ENCODE results near the gene CNPY2.
"Not testable (repeated sequence)": the region's sequence is repeated elsewhere in the genome, so short reads cannot be mapped to it uniquely, and the experiment has no call there.

CNPY2 gene

DNA sequence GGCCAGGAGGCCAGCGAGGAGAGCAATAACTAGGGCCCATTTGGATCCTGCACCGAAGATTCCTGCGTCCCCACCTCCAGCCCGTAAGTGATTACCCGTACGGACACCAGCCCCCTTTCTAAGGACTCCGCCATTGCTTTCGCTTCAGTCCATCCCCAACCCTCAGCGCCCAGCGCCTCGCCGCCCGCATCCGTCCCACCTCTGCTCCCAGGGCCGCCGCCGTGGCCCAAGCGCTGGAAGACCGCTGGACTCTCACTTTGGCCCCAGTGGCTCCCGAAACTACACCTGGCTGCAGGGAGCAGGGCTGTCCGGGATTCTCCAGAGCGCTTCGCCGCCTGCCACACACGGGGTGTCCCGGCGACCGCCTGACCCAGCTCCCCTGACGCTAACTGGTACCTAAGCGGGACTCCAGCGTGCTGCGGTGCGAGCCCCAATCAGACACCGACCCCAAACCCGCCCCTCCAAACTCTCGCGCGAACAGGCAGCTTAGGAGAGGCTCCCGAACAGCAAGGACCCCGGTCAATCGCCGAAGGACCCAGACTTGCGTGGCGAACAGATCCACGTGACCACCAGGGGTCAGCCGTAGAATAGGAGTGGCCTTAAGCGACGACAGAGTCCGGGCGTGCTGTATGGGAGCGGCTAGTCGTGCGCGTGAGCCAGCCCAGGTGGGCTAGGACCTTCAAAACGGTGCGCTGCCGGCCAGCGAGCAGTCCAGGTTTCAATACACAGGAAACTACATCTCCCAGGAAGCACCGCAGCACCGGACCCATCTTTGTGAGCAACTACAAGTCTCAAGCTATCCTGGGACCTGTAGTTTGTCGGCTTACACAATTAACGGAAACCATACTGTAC lies at the start of gene CNPY2:
CNPY2 (minus strand) TSS at position 367 of the 852 bp plus-strand sequence. CDS start 771 bp downstream, outside the sequence.
- DNase-seq, result peak; percentile 96
- in situ Hi-C loops (cut with MboI; ENCODE audit: low pct_unique_long_range_greater_than_20kb, low sequenced_read_pairs), result no loop called here

DNA sequence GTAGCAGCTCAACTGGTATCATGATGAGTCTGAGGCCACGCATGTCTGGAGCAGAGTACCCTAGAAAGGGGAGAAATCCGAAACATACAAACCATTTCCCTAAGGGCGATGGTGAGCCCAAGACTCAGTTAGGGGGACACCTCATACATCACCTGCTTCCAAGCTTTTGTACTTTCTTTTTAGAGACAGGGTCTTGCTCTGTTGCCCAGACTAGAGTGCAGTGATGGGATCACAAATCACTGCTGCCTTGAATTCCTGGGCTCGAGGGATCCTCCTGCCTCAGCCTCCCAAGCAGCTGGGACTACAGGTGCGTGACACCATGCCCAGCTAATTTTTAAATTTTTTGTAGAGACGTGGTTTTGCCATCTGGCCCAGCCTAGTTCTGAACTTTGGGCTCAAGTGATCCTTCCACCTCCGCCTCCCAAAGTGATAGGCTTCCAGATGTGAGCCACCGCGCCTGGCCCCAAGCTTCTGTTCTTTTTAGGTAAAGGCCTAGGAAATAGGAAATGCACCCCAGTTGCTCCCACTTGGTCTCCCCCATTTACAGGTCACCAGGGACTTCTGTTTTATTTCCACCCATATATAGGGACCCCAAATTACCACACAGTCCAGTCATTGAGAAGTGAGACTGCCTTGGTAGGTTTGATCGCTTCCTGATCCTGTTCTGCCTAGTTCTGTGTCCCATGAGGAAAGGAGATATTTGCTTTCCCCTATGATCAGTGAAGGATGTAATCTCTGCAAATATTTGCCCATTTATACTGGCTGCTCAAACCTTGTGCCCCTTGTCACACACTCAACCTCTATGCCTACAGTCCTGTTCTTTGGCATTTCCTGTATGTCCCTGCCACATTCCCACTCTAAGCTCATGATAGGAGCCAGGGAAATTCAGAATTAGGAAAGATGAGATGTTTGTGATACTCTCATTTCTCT lies 46.6 kb upstream of the CNPY2 start, which contains the start of gene APOF:
APOF (minus strand) TSS at position 728 of the 930 bp plus-strand sequence; CDS start at position 616, 112 bp downstream.
- in situ Hi-C loops (cut with MboI; ENCODE audit: low pct_unique_long_range_greater_than_20kb, low sequenced_read_pairs), result no loop called here
- DNase-seq, result no peak

DNA sequence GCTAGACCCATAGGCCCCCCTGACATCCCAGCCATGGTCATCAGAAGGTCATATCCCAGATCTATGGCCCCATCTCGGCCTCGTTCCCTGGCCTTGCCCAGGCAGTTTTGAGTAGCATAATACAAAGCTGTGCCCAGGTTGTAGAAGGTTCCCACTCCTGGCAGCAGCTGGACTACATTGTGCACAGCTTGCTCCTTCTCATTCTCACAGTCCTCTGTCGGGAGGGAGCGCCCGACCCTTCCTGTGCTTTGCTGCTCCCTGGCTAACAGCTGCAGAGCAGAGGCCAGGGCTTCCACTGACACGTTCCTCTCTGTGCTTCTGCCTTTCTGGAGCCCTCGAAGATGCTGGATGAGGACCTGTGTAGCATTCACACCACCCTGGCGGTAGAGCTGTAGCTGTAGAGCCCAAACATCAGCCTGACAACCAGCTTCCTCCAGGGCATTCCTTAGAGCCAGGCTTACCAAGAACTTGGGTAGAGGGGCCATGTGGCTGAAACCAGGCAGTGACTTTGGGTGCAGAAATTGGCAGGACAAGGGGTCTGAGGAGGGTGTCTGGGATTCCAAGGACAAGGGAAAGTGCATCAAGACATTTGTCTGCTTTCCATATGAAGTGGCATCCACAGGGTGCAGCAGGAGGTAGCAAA lies 45.8 kb upstream of the CNPY2 start:
- in situ Hi-C loops (cut with MboI; ENCODE audit: low pct_unique_long_range_greater_than_20kb, low sequenced_read_pairs), result no loop called here
- DNase-seq, result no peak

DNA sequence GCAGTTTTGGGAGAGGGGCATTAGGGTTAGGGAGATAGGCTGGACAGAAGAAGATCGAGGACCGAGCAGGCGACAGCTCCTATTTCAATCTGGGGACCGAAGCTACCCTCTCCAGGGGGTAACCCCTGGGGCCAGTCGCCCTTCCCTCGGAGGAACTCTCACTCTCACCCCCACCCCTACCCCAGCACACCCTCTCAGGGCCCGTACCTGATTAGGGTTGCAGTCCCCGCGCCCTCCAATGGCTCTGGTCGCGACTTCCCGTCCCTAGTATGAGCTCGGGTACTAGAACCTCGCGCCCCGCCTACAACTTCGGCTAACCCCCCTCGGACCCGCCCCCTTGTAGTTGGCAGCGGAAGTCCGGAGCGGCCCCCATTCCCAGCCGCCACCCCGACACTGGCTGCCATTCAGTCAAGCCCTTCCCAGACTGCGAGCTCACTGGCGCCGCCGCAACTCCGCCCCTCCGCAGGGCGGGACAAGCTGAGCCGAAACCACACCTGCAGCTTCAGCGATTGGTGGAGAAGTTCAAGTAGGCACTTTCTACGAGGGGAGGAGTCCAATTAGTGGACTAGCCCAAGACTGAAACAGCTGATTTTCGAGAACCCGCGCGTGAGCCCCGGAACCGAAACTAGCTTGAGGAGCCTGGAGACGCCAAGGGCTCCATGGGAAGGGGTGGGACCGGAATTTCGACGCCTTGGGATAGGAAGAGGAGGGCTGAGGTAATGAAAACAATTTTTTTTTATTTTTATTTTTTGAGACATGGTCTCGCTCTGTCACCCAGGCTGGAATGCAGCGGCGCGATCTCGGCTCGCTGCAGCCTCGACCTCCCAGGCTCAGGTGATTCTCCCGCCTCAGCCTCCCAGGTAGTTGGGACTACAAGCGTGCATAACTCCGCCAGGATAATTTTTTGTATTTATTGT lies 44.3 kb upstream of the CNPY2 start, which contains the start of gene STAT2:
STAT2 (minus strand) TSS at position 257 of the 917 bp plus-strand sequence. CDS start 3,536 bp downstream, outside the sequence.
- peak; percentile 100 for DNase-seq
- in situ Hi-C loops (cut with MboI; ENCODE audit: low pct_unique_long_range_greater_than_20kb, low sequenced_read_pairs), result no loop called here

DNA sequence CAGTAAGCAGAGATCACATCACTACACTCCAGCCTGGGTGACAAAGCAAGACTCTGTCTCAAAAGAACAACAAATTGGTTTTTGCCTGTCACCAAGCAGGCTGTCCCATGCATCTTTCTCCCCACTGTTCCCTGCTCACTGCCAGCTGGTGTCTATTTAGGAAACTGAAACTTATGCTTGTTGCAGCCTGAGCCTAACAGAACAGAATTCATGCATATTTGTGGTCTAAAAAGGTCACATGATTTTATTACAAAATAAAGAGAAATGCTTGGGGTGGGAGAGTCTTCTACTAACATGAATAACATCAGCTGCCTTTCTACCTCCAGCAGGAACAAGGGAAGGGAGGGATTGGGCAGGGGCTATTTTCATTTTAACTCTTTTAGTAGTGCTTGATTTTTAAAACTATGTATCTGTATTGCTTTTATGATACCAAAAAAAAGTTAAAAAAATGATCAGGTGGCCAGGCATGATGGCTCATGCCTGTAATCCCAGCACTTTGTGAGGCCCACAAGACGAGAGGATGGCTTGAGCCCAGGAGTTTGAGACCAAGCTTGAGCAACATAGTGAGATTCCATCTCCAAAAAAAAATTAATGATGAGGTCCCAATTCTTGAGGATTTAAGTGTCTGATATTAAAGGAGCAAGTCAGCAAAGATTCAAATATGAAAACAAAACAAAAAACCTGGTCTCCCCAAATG lies 43.2 kb upstream of the CNPY2 start:
- in situ Hi-C loops (cut with MboI; ENCODE audit: low pct_unique_long_range_greater_than_20kb, low sequenced_read_pairs), result no loop called here
- no peak for DNase-seq

DNA sequence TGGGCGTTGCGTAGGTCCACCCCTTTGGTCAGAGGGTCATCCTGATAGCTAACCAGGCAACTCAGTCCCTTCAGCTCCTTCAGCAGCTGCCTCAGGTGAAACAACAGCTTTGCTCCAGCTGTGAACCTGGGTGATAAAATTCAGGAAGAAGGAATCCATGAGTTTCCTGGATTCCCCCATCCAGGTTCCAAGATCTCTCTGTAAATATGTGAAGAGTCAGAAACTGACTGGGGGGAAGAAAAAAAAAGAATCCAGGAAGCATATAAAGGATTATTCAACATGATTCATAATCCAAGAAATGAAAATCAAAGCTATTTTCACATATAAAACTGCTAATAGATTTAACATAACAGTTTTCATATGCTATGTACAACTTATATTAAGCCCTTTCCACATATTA lies 35.5 kb upstream of the CNPY2 start:
- in situ Hi-C loops (cut with MboI; ENCODE audit: low pct_unique_long_range_greater_than_20kb, low sequenced_read_pairs), result no loop called here
- no peak for DNase-seq

DNA sequence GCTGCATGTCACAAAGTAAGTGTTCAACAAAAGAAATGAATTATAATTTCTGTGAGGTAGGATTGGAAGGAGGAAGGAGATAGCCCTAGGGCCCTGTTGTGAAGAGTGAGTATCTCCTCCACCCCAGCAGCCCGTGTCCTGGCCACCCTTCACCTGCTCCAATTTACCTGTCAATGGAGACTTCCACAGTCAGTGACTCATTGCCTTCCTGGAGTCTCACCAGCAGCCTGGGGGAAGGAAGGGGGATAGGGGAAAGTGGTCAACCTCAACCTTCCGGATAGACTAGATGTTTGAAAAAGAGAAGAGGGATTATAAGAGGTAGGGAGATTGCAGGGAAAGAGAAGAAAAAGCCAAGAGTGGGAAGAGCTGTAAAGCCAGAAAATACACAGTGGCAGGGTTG lies 34.9 kb upstream of the CNPY2 start:
- in situ Hi-C loops (cut with MboI; ENCODE audit: low pct_unique_long_range_greater_than_20kb, low sequenced_read_pairs), result no loop called here

DNA sequence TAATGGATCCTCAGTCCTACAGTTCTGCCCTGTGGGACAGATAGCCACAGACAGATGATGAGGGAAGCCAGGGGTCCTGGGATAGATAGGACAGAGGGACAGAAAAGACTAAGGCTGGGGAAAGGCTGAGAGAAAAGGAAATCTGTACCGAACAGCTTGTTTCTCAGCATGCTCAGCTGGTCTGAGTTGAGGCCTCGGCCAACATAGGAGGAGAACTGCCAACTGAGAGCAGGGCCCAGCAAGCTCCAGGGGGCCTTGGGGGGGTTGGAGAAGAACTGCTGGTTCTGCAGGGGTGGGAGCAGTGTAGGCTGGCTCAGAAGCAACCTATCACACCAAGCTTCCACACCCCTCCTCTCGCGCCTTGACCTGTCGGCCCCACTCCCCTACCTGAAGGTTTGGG lies 33.0 kb upstream of the CNPY2 start:
- in situ Hi-C loops (cut with MboI; ENCODE audit: low pct_unique_long_range_greater_than_20kb, low sequenced_read_pairs), result no loop called here
- DNase-seq, result no peak

More for the DNA sequence above, 34.9 kb upstream of the CNPY2 start:
- no peak for DNase-seq

DNA sequence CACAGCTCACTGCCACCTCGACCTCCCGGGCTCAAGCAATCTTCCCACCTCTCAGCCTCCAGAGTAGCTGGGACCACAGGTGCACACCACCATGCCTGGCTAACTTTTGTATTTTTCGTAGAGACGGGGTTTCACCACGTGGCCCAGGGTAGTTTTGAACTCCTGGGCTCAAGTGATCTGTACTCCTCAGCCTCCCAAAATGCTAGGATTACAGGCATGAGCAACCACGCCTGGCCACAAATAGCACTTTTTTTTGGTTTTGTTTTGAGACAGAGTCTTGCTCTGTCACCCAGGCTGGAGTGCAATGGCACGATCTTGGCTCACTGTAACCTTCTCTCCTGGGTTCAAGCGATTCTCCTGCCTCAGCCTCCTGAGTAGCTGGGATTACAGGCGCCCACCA lies 31.5 kb upstream of the CNPY2 start:
- in situ Hi-C loops (cut with MboI; ENCODE audit: low pct_unique_long_range_greater_than_20kb, low sequenced_read_pairs); DNase-seq: not testable (repeated sequence)

DNA sequence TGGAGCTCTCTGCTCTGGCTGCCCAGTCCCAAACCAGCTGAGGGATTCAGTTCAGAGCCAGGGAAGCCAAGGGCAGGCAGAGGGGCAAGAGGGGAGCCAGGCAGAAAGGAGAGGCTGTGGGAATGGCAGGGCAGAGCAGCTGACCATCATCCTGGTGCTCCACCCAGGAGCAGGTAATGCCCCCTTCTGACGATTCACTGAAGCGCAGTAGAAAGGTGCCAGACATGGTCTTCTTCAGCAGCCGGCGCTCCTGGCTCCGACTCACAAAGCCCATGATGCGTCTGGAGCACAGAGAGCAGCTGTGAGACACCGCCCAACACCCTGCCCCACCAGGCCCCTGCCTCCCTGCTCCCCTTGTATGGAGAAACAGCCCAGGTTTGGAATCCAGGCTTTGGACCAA lies 30.9 kb upstream of the CNPY2 start:
- in situ Hi-C loops (cut with MboI; ENCODE audit: low pct_unique_long_range_greater_than_20kb, low sequenced_read_pairs), result no loop called here
- DNase-seq, result no peak

DNA sequence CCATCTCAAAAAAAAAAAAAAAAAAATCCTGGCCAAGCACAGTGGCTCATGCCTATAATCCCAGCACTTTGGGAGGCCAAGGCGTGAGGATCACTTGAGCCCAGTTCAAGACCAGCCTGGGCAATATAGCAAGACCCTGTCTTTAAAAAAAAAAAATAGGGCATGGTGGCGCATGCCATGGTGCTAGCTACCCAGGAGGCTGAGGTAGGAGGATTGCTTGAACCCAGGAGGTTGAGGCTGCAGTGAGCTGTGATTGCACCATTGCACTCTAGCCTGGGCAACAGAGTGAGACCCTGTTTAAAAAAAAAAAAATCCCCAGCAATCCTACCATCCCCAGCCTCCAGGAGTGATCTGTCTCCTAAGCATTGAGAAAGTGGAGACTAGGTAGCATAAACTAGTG lies 26.5 kb upstream of the CNPY2 start:
- in situ Hi-C loops (cut with MboI; ENCODE audit: low pct_unique_long_range_greater_than_20kb, low sequenced_read_pairs); DNase-seq: not testable (repeated sequence)

DNA sequence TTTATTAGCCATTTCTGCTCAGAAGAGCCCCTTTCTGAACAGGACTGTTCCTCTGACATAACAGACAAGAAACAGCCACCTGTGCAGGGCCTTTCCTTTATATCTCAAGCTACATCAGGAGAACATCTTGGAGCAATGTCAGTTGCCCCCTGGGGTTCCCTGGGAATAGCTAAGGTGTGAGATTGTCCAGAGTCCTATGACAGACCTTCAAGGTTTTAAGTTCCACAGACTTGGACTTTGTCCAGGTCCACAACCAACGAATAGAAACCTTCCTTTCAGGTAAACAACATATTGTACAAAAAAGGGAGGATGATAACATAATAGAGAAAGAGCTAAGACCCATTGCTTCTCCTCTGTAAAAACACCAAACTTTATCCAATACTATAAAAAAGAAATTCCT lies 25.8 kb upstream of the CNPY2 start:
- no peak for DNase-seq
- in situ Hi-C loops (cut with MboI; ENCODE audit: low pct_unique_long_range_greater_than_20kb, low sequenced_read_pairs), result no loop called here

DNA sequence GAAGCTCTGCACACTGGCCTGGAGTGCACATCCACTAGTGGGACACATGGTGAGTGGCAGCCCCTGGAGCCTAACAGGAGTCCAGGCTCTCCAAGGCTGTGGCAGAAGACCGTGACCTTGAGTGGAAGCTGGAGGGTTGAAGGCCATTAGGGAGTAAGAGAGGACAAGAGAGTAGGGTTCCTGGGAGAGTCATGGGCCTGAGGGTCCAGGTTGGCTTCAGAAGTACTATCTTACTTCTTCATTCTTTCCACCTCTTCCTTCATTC lies 23.3 kb upstream of the CNPY2 start:
- in situ Hi-C loops (cut with MboI; ENCODE audit: low pct_unique_long_range_greater_than_20kb, low sequenced_read_pairs), result no loop called here
- no peak for DNase-seq

DNA sequence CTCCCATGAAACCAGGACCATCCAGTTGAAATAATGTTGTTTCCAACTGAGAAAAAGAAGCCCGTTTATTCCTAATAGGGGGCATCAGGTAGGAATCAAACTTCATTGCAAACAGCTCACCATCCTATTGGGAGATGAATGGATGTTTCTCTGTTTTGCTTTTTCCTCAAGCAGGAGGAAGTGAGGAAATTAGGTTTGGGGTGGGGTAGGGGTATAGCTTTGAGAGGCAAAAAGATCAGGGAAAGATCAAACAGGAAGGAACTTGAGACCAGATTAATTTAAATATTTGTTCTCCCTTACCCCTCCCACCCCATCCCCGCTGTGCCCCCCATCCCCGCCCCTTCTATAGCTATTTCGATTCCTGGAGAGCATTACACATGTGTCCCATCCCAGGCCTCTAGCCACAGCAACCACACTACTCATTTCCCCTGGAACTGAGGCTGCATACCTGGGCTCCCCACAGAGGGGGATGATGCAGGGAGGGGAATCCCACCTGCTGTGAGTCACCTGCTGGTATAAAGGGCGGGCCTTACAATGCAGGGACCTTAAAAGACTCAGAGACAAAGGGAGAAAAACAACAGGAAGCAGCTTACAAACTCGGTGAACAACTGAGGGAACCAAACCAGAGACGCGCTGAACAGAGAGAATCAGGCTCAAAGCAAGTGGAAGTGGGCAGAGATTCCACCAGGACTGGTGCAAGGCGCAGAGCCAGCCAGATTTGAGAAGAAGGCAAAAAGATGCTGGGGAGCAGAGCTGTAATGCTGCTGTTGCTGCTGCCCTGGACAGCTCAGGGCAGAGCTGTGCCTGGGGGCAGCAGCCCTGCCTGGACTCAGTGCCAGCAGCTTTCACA lies 22.7 kb upstream of the CNPY2 start, which contains the start of gene IL23A:
IL23A (plus strand) TSS at position 577 of the 850 bp plus-strand sequence; CDS start at position 738, 161 bp downstream.
- in situ Hi-C loops (cut with MboI; ENCODE audit: low pct_unique_long_range_greater_than_20kb, low sequenced_read_pairs), result no loop called here
- no peak for DNase-seq

DNA sequence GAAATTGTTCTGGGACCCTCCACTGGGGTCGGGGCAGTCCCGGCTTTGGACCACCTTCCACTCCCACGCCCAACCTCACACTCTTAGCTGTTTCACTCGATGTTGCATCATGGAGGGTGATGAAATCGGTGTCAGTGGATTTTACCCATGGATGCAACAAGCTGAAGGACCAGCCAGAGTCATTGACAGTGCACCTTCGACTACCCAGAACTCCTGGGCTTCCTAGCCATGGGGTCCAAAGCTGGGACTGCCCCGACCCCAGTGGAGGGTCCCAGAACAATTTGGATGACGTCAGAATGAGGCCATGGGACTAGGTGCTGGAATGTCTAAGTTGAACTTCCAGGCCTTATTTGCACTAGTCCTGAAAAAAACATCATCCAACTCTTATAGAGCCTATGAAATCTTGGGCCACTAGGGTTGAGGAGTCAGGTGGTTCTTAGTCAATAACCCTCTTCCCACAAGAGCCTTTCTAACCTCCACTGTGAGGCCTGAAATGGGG lies 22.0 kb upstream of the CNPY2 start:
- no peak for DNase-seq

DNA sequence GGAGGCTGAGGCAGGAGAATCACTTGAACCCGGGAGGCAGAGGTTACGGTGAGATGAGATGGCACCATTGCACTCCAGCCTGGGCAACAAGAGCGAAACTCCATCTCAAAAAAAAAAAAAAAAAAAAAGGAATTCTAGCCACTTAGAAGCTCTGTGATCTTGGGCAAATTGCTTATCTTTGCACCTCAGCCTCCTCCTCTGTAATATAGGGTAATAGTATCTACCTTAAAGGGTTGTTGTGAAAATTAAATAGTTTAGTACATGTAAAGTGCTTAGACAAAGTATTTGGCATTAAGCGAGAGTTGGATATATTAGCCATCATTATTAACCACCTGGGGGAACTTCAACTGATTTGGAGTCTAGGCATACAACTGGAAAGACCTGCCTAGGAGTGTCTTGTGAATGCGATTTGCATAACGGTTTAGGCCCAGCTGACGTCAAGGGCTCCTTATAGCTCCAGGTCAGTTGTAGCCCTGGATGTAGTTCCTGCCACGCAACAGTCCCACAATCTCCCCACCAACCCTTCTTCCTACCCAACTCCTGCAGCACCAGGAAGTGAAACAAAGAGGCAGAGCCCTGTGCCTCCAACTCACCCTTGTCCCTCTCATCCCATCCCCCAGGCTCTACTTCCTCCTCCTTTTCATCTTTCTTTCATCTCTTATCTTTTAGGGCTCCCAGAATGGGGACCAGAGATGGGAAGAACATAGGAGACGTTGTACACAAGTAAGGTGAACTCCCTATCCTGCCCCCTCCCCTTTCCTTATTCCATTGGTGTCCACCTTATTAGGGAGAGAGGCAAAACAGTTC lies 20.8 kb upstream of the CNPY2 start:
- peak; percentile 27 for DNase-seq
- in situ Hi-C loops (cut with MboI; ENCODE audit: low pct_unique_long_range_greater_than_20kb, low sequenced_read_pairs), result no loop called here

More for the DNA sequence above, 22.0 kb upstream of the CNPY2 start:
- in situ Hi-C loops (cut with MboI; ENCODE audit: low pct_unique_long_range_greater_than_20kb, low sequenced_read_pairs), result no loop called here

Measured in KBM-7 (cell line).